Spinal cord (tissue), 10 donors: ENCODE results near the gene ASTN2. TPM values are rescaled to one million over a fixed set of nuclear protein-coding genes. Genes with fewer than 3 reads are reported as not detected.
"Not testable (repeated sequence)": the region's sequence is repeated elsewhere in the genome, so short reads cannot be mapped to it uniquely, and the experiment has no call there.

Source experiments
- DNase-seq, 6 donors: peaks; one replicate each; pipeline versions ENCODE4 v3.0.0 to v3.0.0-alpha.2; 2013 to 2015; ENCODE audit warnings: low spot score in 6 of 6, low read depth in 4 of 6
- H3K27ac ChIP-seq: one replicate; pipeline ENCODE4 v1.5.1; 2013; ENCODE audit warnings: low read depth, low read length, control low read depth
- H3K27me3 ChIP-seq: one replicate; pipeline ENCODE4 v1.6.1; 2013; ENCODE audit warnings: low read length; ENCODE audit not compliant: control insufficient read depth, insufficient read depth
- H3K36me3 ChIP-seq: one replicate; pipeline ENCODE4 v1.6.1; 2013; ENCODE audit warnings: low read length; ENCODE audit not compliant: control insufficient read depth, insufficient read depth
- H3K4me1 ChIP-seq: one replicate; pipeline ENCODE4 v1.6.1; 2013; ENCODE audit warnings: low read length; ENCODE audit not compliant: control insufficient read depth, insufficient read depth
- H3K4me3 ChIP-seq: one replicate; pipeline ENCODE4 v1.5.1; 2013; ENCODE audit warnings: low read depth, low read length, control low read depth
- H3K9me3 ChIP-seq: one replicate; pipeline ENCODE4 v1.6.1; 2013; ENCODE audit warnings: low read length; ENCODE audit not compliant: control insufficient read depth, insufficient read depth
- WGBS: methylation state at CpG from one replicate; pipeline ENCODE4 v1.1.5; 2013; ENCODE audit warnings: missing lambda C conversion rate; ENCODE audit not compliant: insufficient coverage; 5-methylcytosine and 5-hydroxymethylcytosine counted together
- polyA plus RNA-seq, 2 donors: library from polyadenylated mRNA; unstranded; fragments of 120-200 nt; gene quantifications; one replicate each; pipeline ENCODE4 v1.2.1, GENCODE V29; 2013; ENCODE audit not compliant: insufficient read length in 2 of 2
- total RNA-seq, 2 donors: library from RNA; depleted of rRNA in 1 of 2; stranded (reverse); fragments of 120-200 nt in 1 of 2; fragments of >200 nt in 1 of 2; gene quantifications; one replicate each; pipeline versions ENCODE4 v1.2.3 to v1.2.4, GENCODE V29; 2013 to 2014
- donor health status: healthy.

Gene ASTN2
- total and polyA plus RNA-seq, 4 donors: 35.8 to 48.8 (median 41.4) TPM

DNA sequence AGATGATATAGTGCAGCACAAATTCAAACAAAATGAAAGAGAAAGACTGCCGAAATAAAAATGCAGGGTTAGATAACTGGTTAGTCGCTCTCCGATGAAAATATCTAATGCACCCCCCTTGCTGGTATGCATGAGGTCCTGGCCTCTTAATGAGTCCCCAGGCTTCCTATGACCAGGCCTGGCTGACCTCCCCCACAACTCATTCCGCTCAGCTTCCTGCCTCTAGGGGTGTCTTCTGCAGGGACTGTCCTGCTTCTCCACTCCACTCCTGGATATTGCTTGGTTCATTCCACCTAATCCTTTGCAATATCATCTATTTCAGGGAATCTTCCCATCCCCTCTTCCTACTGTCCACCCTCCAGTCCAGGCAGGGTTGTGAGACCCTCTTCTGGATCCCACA, 341.8 kb downstream of the ASTN2 start:
- Histone ChIP-seq H3K27me3 (no peaks in the 10 kb centered on the region), H3K4me1 (peaks cover 4% of the 10 kb centered on the region), H3K27ac (no peak overlapping the region), H3K4me3 (no peak overlapping the region), H3K36me3 (no peaks in the 10 kb centered on the region), H3K9me3 (no peaks in the 10 kb centered on the region)
- WGBS: 92% methylated on average over 3 of the region's 4 CpGs
- no peak for DNase-seq

DNA sequence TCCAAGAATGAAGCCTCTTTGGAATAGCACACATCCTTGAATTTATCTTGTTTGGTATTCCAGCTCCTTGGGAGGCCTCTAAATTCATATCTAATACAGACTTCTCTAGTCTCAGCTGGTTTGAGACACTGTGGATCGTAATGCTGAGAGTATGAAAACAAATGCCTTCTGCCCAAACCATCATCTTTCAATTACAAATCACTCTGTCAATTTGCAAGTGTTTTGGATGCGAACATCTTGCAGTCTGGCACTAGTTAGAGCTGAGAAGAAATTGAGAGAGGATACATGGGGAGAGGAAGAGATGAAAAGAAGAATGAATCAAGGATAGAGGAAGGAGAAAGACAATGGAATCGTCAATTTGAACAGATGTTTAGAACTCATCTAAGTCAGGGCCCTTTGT, 342.6 kb downstream of the ASTN2 start:
- DNase-seq: peak in 1 of 6 donors; percentile 74
- Histone ChIP-seq H3K4me3 (no peak overlapping the region), H3K27ac (no peak overlapping the region), H3K4me1 (peaks cover 4% of the 10 kb centered on the region), H3K27me3 (no peaks in the 10 kb centered on the region), H3K36me3 (no peaks in the 10 kb centered on the region), H3K9me3 (no peaks in the 10 kb centered on the region)
- WGBS: 93% methylated on average over 2 of the region's 3 CpGs

DNA sequence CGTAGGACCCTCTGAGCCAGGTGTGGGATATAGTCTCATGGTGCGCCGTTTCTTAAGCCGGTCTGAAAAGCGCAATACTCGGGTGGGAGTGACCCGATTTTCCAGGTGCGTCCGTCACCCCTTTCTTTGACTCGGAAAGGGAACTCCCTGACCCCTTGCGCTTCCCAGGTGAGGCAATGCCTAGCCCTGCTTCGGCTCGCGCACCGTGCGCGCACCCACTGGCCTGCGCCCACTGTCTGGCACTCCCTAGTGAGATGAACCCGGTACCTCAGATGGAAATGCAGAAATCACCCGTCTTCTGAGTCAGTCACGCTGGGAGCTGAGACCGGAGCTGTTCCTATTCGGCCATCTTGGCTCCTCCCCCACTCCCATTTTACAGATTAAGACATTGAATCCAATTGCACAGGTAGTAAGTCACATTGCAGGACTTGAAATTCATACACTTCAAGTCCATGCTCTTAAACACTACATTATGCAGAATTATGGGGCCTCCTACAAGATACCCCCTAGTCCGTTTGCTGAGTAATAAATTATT, 343.1 kb downstream of the ASTN2 start:
- not testable (repeated sequence) for H3K27ac ChIP-seq, H3K27me3 ChIP-seq, H3K36me3 ChIP-seq, H3K9me3 ChIP-seq, H3K4me3 ChIP-seq, DNase-seq, H3K4me1 ChIP-seq
- 72% methylated on average over 21 of the region's 24 CpGs for WGBS

DNA sequence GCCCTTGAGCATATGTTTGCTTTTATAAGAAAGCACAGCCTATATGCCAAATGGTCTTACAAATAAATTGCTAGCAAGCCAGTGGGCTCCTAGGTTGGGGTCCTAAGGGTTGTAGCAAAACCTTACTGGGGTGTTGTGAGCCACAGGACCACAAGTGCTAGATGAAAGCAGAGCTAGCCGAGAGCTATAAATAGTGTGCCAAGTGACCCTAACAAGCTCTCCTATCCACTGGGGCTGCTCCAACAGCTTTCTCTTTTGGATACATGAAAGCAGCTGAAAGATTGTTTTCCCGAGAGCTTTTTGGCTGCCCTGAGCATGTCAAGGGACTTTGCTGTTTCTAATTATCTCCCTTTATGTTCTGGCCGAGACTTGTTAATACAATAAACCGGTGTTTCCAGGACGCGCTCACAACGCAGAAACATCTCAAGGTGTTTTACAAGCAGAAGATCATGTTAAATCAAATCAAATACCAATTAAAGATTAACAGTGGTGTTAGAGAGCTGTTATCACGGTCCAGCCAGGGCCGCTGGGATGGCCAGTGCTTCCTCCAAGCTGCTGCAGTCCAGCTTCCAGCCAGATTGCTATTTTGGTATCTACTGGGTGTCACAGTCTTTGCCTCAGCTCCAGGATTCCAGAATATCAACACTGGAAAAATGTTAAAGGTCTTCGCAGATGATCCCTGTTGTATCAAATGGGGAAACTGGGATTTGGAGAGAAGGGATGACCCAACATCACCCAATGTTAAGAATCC, 351.0 kb downstream of the ASTN2 start:
- Histone ChIP-seq H3K27me3 (no peaks in the 10 kb centered on the region), H3K36me3 (no peaks in the 10 kb centered on the region), H3K4me3 (no peak overlapping the region), H3K4me1 (no peaks in the 10 kb centered on the region), H3K27ac (no peak overlapping the region), H3K9me3 (no peaks in the 10 kb centered on the region)
- no peak for DNase-seq
- 67% methylated on average over 4 of the region's 10 CpGs for WGBS

DNA sequence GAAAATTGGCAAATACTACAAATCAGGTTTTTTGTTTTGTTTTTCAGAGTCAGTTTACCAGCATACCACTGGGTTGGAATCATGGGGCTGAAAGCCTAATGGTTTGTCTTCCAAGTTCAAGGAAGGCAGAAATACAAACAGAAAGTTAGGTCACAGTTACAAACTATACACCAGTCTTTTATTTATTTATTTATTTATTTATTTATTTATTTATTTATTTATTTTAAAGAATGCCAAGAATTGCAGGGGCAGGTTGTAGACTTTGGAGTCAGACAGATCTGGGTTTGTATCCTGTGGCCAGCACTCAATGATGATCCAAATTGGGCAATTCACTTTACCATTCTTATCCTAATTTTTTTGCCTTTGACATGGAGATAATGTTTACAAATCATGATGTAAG, 353.9 kb downstream of the ASTN2 start:
- H3K27me3 ChIP-seq: no peaks in the 10 kb centered on the region
- H3K9me3 ChIP-seq: no peaks in the 10 kb centered on the region
- H3K27ac ChIP-seq: no peak overlapping the region
- H3K36me3 ChIP-seq: no peaks in the 10 kb centered on the region
- no peak for DNase-seq
- no peak overlapping the region for H3K4me3 ChIP-seq
- no peaks in the 10 kb centered on the region for H3K4me1 ChIP-seq

DNA sequence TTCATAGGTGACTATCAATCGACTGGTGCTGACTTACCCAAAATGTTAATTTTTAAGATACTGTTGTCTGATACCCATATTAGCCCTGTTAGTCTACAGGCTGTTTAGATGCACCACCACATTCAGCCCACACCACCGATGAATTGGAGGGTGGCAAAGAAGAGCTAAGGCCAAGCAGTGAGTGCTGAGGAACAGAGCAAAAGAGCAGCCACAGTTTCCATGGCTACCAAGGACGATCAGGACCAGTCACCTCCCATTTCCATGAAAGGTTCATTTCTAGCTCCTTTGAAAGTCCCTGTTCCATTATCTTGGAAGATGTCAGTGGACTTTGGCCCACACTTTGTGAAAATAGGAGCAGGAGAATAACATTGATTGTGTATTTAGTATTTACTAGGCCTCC, 364.9 kb downstream of the ASTN2 start:
- 80% methylated on average over 1 of the region's 3 CpGs for WGBS
- Histone ChIP-seq H3K36me3 (no peaks in the 10 kb centered on the region), H3K9me3 (no peaks in the 10 kb centered on the region), H3K27ac (no peak overlapping the region), H3K27me3 (no peaks in the 10 kb centered on the region), H3K4me1 (no peaks in the 10 kb centered on the region), H3K4me3 (no peak overlapping the region)
- DNase-seq: peak in 1 of 6 donors; percentile 41

DNA sequence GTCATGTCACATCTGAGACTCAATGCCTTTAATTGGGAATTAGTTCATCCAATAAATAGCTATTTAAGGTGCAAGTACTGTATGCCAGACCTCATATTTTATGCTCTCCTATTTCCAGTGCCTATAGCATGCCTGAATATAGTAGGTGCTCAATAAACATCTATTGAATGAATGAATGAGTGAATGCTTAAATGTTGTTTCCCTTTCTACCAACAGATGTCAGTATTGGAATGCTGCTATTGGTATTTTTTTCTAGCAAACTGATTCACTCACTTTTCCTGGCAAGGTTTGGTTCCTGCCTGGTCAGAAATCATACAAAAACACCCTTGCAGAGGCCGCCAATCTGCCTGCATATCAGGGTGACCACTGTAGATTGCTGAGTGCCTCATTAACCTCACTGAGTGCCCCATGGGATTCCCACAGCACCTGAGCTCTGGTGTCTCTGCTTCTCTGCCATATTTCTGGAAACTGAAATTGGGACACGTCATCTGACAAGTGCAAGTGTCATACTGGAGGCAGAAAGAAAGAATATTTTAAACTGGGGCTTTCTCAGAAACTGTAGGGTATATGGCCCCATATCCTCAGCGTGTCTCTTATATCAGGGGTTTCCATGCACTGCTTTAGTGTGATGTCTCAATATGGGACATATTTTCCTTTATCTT, 368.1 kb downstream of the ASTN2 start:
- Histone ChIP-seq H3K4me1 (no peaks in the 10 kb centered on the region), H3K9me3 (no peaks in the 10 kb centered on the region), H3K27me3 (no peaks in the 10 kb centered on the region), H3K36me3 (no peaks in the 10 kb centered on the region), H3K27ac (no peak overlapping the region), H3K4me3 (no peak overlapping the region)
- DNase-seq: peak in 2 of 6 donors; percentile 7 to 34
- WGBS: 86% methylated on average over 1 of the region's 3 CpGs

DNA sequence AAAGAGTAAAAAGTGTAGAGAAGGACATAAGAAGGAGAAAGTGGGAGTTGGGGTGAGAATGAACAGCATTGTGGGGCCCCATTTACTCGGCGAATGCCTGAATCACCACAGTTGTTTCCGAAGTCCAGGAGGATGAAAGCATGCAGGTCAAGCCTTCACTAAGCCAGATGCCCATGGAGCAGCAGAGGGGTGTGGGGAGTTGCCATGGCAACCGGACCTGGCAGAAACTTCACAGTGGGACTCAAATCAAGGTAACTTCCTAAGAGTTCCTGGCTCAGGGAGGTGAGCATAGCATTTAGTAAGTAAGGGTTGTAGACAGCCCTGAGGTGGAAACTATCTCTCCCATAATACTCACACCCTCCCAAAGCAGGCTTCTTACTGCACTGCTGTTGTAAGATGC, 370.6 kb downstream of the ASTN2 start:
- Histone ChIP-seq H3K4me3 (no peak overlapping the region), H3K9me3 (no peaks in the 10 kb centered on the region), H3K27ac (no peak overlapping the region), H3K4me1 (no peaks in the 10 kb centered on the region), H3K36me3 (no peaks in the 10 kb centered on the region), H3K27me3 (no peaks in the 10 kb centered on the region)
- peak in 2 of 6 donors; percentile 12 to 49 for DNase-seq
- WGBS: 16% methylated on average over 3 of the region's 4 CpGs

DNA sequence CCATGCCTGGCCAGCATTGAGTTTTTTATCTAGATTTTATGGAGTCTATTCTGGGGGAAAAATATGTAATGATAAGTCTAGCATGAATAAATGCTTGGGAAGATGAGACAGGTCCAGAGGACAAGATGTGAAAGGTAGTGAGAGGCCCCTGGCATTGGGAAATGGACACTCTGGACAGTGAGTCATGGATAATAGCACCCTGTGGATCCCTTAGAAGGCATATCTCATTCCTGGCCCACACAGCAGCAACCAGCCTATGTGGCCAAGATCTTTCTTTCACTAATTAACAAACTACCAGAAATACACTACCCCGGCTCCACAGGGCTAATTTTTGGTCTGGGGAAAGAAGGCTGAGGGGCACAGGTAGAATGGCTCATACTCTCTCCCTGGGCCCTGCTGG, 371.7 kb downstream of the ASTN2 start:
- no peak for DNase-seq
- WGBS: no CpG with 5 or more reads among the region's 1 CpG

DNA sequence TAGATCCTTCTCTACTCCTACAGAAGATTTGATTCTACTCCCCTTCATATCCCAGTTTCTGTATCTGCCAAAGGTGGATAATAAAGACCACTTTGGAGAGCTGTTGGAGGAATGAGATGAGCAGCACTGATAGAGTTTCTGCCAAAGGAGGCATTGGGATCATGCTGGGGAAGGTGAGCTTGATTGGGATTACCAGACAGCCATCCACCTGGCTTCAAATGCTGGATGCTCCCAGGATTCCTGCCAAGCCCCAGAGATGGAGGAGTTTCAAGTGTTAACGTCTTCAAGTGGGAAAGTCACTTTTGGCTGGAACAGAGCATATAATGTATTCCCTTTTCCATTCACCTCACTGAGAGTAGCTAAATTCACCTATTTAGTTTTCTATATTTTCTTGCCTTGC, 379.3 kb downstream of the ASTN2 start:
- no peak overlapping the region for H3K27ac ChIP-seq
- no peaks in the 10 kb centered on the region for H3K27me3 ChIP-seq
- DNase-seq: peak in 1 of 6 donors; percentile 7
- H3K4me1 ChIP-seq: no peaks in the 10 kb centered on the region
- no peak overlapping the region for H3K4me3 ChIP-seq
- H3K9me3 ChIP-seq: no peaks in the 10 kb centered on the region
- no CpG with 5 or more reads among the region's 1 CpG for WGBS
- H3K36me3 ChIP-seq: no peaks in the 10 kb centered on the region

More for the DNA sequence above, 371.7 kb downstream of the ASTN2 start:
- H3K27me3 ChIP-seq: no peaks in the 10 kb centered on the region
- H3K27ac ChIP-seq: no peak overlapping the region
- H3K9me3 ChIP-seq: no peaks in the 10 kb centered on the region
- no peak overlapping the region for H3K4me3 ChIP-seq
- no peaks in the 10 kb centered on the region for H3K36me3 ChIP-seq
- no peaks in the 10 kb centered on the region for H3K4me1 ChIP-seq
